ENCODE data around the gene DTNB. TPM values are rescaled to one million over a fixed set of nuclear protein-coding genes. Genes with fewer than 3 reads are reported as not detected.

DTNB gene
- total and polyA plus RNA-seq, 2 donors (not counting 3 experiments of a cell fraction or from before 2014, with no cell fraction given): 11.5 to 17.0 TPM

GRCh38 chr2:25347846-25348245, 325.5 kb downstream of the DTNB start:
- dilution Hi-C loops (cut with MboI; ENCODE audit: extremely low pct_ligation_motif_present, low sequenced_read_pairs) (no loop called here), intact Hi-C loops (cut with micrococcal nuclease) (no loop called here)
- TF ChIP-seq CTCF (IDR thresholded peaks at IDR 0.05; ENCODE audit: extremely low read depth in 1 of 2, insufficient read depth in 1 of 2, low read depth in 1 of 2, low read length in 2 of 2) (no peak), MAX (IDR thresholded peaks at IDR 0.05; ENCODE audit: insufficient read depth, insufficient read length) (no peak), EZH2 (IDR thresholded peaks at IDR 0.05; ENCODE audit: borderline replicate concordance, low read depth, low read length, severe bottlenecking) (no peak), POLR2AphosphoS5 (IDR thresholded peaks at IDR 0.05; ENCODE audit: insufficient read depth, low read depth, low read length) (no peak), MYC (IDR thresholded peaks at IDR 0.05; ENCODE audit: low read depth, low read length) (no peak), JUN (IDR thresholded peaks at IDR 0.05; ENCODE audit: borderline replicate concordance, insufficient read depth, insufficient read length, low read depth) (no peak), GATA2 (IDR thresholded peaks at IDR 0.05; ENCODE audit: insufficient read depth, insufficient read length, low read depth, low read length) (no peak), FOS (IDR thresholded peaks at IDR 0.05; ENCODE audit: borderline replicate concordance, insufficient read depth, low read length) (no peak), POLR2A (IDR thresholded peaks at IDR 0.05; ENCODE audit: low read depth, low read length) (no peak)
- Histone ChIP-seq H3K9ac (replicated peaks; ENCODE audit: extremely low read depth, insufficient read depth, low read length) (no peak overlapping the region), H4K20me1 (replicated peaks; ENCODE audit: control insufficient read depth, extremely low read depth, insufficient read depth, low read length) (no peaks in the 10 kb centered on the region), H3K4me1 (ENCODE audit: control insufficient read depth, extremely low read depth, insufficient read depth, low read length) (peaks cover 2% of the 10 kb centered on the region), H3K4me2 (ENCODE audit: insufficient read depth, low read length) (no peak overlapping the region), H3K9me1 (replicated peaks; ENCODE audit: control insufficient read depth, extremely low read depth, insufficient read depth, low read length) (no peaks in the 10 kb centered on the region), H2AFZ (ENCODE audit: low read depth, low read length) (no peak overlapping the region), H3K36me3 (ENCODE audit: control insufficient read depth in 2 of 2, extremely low read depth in 1 of 2, insufficient read depth in 2 of 2, low read length in 2 of 2) (no peaks in the 10 kb centered on the region), H3K79me2 (ENCODE audit: control insufficient read depth, insufficient read depth, low read length) (no peaks in the 10 kb centered on the region), H3K4me3 (replicated peaks in 1 of 3; ENCODE audit: insufficient read depth in 1 of 3, low read depth in 1 of 3, low read length in 3 of 3) (no peak overlapping the region), H3K9me3 (replicated peaks; ENCODE audit: control insufficient read depth, insufficient read depth, low read length) (no peaks in the 10 kb centered on the region), H3K27me3 (ENCODE audit: control insufficient read depth in 2 of 2, insufficient read depth in 2 of 2, low read length in 2 of 2) (peaks cover 0 to 6% of the 10 kb centered on the region in 2 experiments), H3K27ac (ENCODE audit: insufficient read depth, low read depth, low read length) (no peak overlapping the region)
- no peak for DNase-seq (ENCODE audit: low read depth, low spot score)
- BruUV-seq (replicated peaks): no TSS peak
- no peak for FAIRE-seq
- ChIA-PET POLR2A (no interaction called here), CTCF (interaction anchor here (5.0 kb wide), 1 partner anchor 14 kb away, joined by 55 read pairs; no protein-coding TSS in a partner anchor)
